GM18907 (cell line): ENCODE results near the gene SRGAP1.
"Not testable (repeated sequence)": the region's sequence is repeated elsewhere in the genome, so short reads cannot be mapped to it uniquely, and the experiment has no call there.

Experiments
- ATAC-seq: cut with Tn5 transposase; IDR thresholded peaks from one replicate; pipeline ENCODE4 v1.9.1; 2021; ENCODE audit warnings: mild to moderate bottlenecking, moderate library complexity; ENCODE audit not compliant: unreplicated experiment

Gene SRGAP1

GRCh38 chr12:64142382-64142781 lies 297.9 kb downstream of the SRGAP1 start:
- ATAC-seq = no peak

- ATAC-seq = no peak
Observed at GRCh38 chr12:64142784-64143183, 298.3 kb downstream of the SRGAP1 start.

- no peak for ATAC-seq
Observed at GRCh38 chr12:64145226-64145625, 300.7 kb downstream of the SRGAP1 start.

GRCh38 chr12:64147011-64147631 lies 302.6 kb downstream of the SRGAP1 start:
- ATAC-seq = no peak

- ATAC-seq = no peak
Observed at GRCh38 chr12:64147875-64148274, 303.4 kb downstream of the SRGAP1 start.

GRCh38 chr12:64154677-64155076 lies 310.2 kb downstream of the SRGAP1 start:
- ATAC-seq = no peak

GRCh38 chr12:64157110-64157509 lies 312.6 kb downstream of the SRGAP1 start:
- ATAC-seq = no peak

- ATAC-seq = no peak
Observed at GRCh38 chr12:64160021-64160710, 315.7 kb downstream of the SRGAP1 start.

- ATAC-seq = no peak
Observed at GRCh38 chr12:64160711-64161060, 316.2 kb downstream of the SRGAP1 start.

GRCh38 chr12:64166606-64167005 lies 322.1 kb downstream of the SRGAP1 start:
- ATAC-seq = not testable (repeated sequence)

- not testable (repeated sequence) for ATAC-seq
Observed at GRCh38 chr12:64167041-64167440, 322.5 kb downstream of the SRGAP1 start.

- ATAC-seq = no peak
Observed at GRCh38 chr12:64170024-64170423, 325.5 kb downstream of the SRGAP1 start.

GRCh38 chr12:64170730-64171129 lies 326.2 kb downstream of the SRGAP1 start:
- ATAC-seq = no peak

GRCh38 chr12:64171715-64172114 lies 327.2 kb downstream of the SRGAP1 start:
- no peak for ATAC-seq

GRCh38 chr12:64172143-64172970 lies 327.9 kb downstream of the SRGAP1 start:
- ATAC-seq = no peak

- ATAC-seq = no peak
Observed at GRCh38 chr12:64173456-64173855, 329.0 kb downstream of the SRGAP1 start.

- ATAC-seq = no peak
Observed at GRCh38 chr12:64175254-64175945, 330.9 kb downstream of the SRGAP1 start.

- ATAC-seq = no peak
Observed at GRCh38 chr12:64177001-64177400, 332.5 kb downstream of the SRGAP1 start.

- no peak for ATAC-seq
Observed at GRCh38 chr12:64178122-64178521, 333.6 kb downstream of the SRGAP1 start.

- ATAC-seq = no peak
Observed at GRCh38 chr12:64180951-64181350, 336.5 kb downstream of the SRGAP1 start.
